ENCODE measurements around the gene WDR18. TPM values are rescaled to one million over a fixed set of nuclear protein-coding genes. Genes with fewer than 3 reads are reported as not detected.

WDR18 gene
- total RNA-seq, 1 donor from 2014 or later, result 29.2 TPM

GRCh38 chr19:1002600-1002999 lies 18.5 kb downstream of the WDR18 start:
- intact Hi-C loops (cut with DNase I), result no loop called here
- Histone ChIP-seq H3K27me3 (ENCODE audit: low read depth) (peaks cover 53% of the 10 kb centered on the region), H3K36me3 (no peaks in the 10 kb centered on the region), H3K4me3 (no peak overlapping the region), H3K4me1 (peaks cover 14% of the 10 kb centered on the region), H3K9me3 (no peaks in the 10 kb centered on the region), H3K27ac (no peak overlapping the region)
- no peak for TF ChIP-seq CTCF (IDR thresholded peaks at IDR 0.05)
- ATAC-seq (no peak), DNase-seq (no peak)

- Histone ChIP-seq H3K27me3 (ENCODE audit: low read depth) (peaks cover 46% of the 10 kb centered on the region), H3K4me3 (no peak overlapping the region), H3K9me3 (no peaks in the 10 kb centered on the region), H3K27ac (no peak overlapping the region), H3K36me3 (no peaks in the 10 kb centered on the region), H3K4me1 (peaks cover 14% of the 10 kb centered on the region)
- DNase-seq (no peak), ATAC-seq (no peak)
- no peak for TF ChIP-seq CTCF (IDR thresholded peaks at IDR 0.05)
- intact Hi-C loops (cut with DNase I), result no loop called here
These were observed 19.1 kb downstream of the WDR18 start for GRCh38 chr19:1003283-1003682.

GRCh38 chr19:1004204-1004802 lies 20.2 kb downstream of the WDR18 start:
- Histone ChIP-seq H3K36me3 (no peaks in the 10 kb centered on the region), H3K9me3 (no peaks in the 10 kb centered on the region), H3K4me1 (peaks cover 14% of the 10 kb centered on the region), H3K4me3 (no peak overlapping the region), H3K27ac (no peak overlapping the region), H3K27me3 (ENCODE audit: low read depth) (peaks cover 38% of the 10 kb centered on the region)
- ATAC-seq (no peak), DNase-seq (no peak)
- TF ChIP-seq CTCF (IDR thresholded peaks at IDR 0.05), result no peak
- intact Hi-C loops (cut with DNase I), result no loop called here

GRCh38 chr19:1004803-1005664 lies 20.9 kb downstream of the WDR18 start:
- peaks cover 18% of the 10 kb centered on the region for H3K4me1 ChIP-seq
- H3K36me3 ChIP-seq, result peaks cover 7% of the 10 kb centered on the region
- peaks cover 31% of the 10 kb centered on the region for H3K27me3 ChIP-seq (ENCODE audit: low read depth)
- no peak for ATAC-seq
- no peak for DNase-seq
- no peak overlapping the region for H3K4me3 ChIP-seq
- H3K9me3 ChIP-seq, result no peaks in the 10 kb centered on the region
- intact Hi-C loops (cut with DNase I), result no loop called here
- TF ChIP-seq CTCF (IDR thresholded peaks at IDR 0.05), result no peak
- no peak overlapping the region for H3K27ac ChIP-seq

GRCh38 chr19:1006711-1007398 lies 22.7 kb downstream of the WDR18 start:
- Histone ChIP-seq H3K9me3 (no peaks in the 10 kb centered on the region), H3K4me3 (no peak overlapping the region), H3K27ac (no peak overlapping the region), H3K4me1 (peaks cover 8% of the 10 kb centered on the region), H3K27me3 (ENCODE audit: low read depth) (peaks cover 15% of the 10 kb centered on the region), H3K36me3 (peaks cover 25% of the 10 kb centered on the region)
- intact Hi-C loops (cut with DNase I), result no loop called here
- TF ChIP-seq CTCF (IDR thresholded peaks at IDR 0.05), result no peak
- ATAC-seq (no peak), DNase-seq (no peak)

Measured in lower lobe of right lung (tissue), 2 donors.